Right cardiac atrium (tissue), 5 donors: ENCODE results near the gene STX1A. TPM values are rescaled to one million over a fixed set of nuclear protein-coding genes. Genes with fewer than 3 reads are reported as not detected.

Source experiments
- microRNA-seq, 2 donors: library from miRNA; unstranded; fragments of <30 nt; microRNA quantifications; one replicate each; pipeline ENCODE4 v1.2.0, GENCODE V29; 2020 to 2021
- polyA plus RNA-seq: library from polyadenylated mRNA; stranded (reverse); fragments of 200-250 nt; gene quantifications from one replicate; pipeline ENCODE4 v1.2.3, GENCODE V29; 2013
- total RNA-seq, 4 donors: library from RNA; stranded (reverse); fragmentation: NEBNext Ultra II Directional; extraction: Animal tissue kit (Norgen Biotek cat#: 25700); gene quantifications; one replicate each; pipeline ENCODE4 v1.2.1, GENCODE V29; 2021
- donor health status: healthy with polysubstance abuse.
- donor health status: DM: no; HTN: yes; CAD: no.
- donor health status: DM: no; HTN: no; CAD: no.
- donor health status: DM: no; HTN: yes; CAD: no; lungs with severe emphysema.
- donor health status: DM: yes; HTN: yes; CAD: no.

Gene STX1A
- total and polyA plus RNA-seq, 5 donors = 1.7 to 3.1 (median 1.8) TPM

Small RNAs within 50 kb of the gene (microRNA-seq; reads per million reads assigned to microRNA genes)
- 0 reads per million in 2 donors for gene MIR4284

Other genes starting within 250 kb of the STX1A start
- 10 to 100 TPM; 39.9 to 48.3 (median 45.4) TPM for gene BAZ1B, start 197.4 kb downstream of the STX1A start, total RNA-seq
- gene BAZ1B, start 197.4 kb downstream of the STX1A start, polyA plus RNA-seq = 24.4 TPM
- 10 to 100 TPM; 75.5 to 83.5 (median 77.1) TPM for gene BCL7B, start 162.0 kb downstream of the STX1A start, total RNA-seq
- gene BCL7B, start 162.0 kb downstream of the STX1A start, polyA plus RNA-seq = 83.9 TPM
- 10 to 100 TPM; 11.4 to 26.1 (median 11.7) TPM for gene TBL2, start 141.1 kb downstream of the STX1A start, total RNA-seq
- 6.4 TPM for gene TBL2, start 141.1 kb downstream of the STX1A start, polyA plus RNA-seq
- 1 to 10 TPM; 3.2 to 5.9 (median 3.6) TPM for gene MLXIPL, start 95.1 kb downstream of the STX1A start, total RNA-seq
- 14.8 TPM for gene MLXIPL, start 95.1 kb downstream of the STX1A start, polyA plus RNA-seq
- gene VPS37D, start 51.8 kb downstream of the STX1A start, total RNA-seq = 1 to 10 TPM; 1.6 to 2.5 (median 2.1) TPM
- gene VPS37D, start 51.8 kb downstream of the STX1A start, polyA plus RNA-seq = 2.2 TPM
- 10 to 100 TPM; 14.5 to 21.1 (median 17.6) TPM for gene DNAJC30, start 36.2 kb downstream of the STX1A start, total RNA-seq
- gene DNAJC30, start 36.2 kb downstream of the STX1A start, polyA plus RNA-seq = 20.1 TPM
- 10 to 100 TPM; 53.0 to 72.0 (median 58.9) TPM for gene BUD23, start 36.1 kb downstream of the STX1A start, total RNA-seq
- 97.5 TPM for gene BUD23, start 36.1 kb downstream of the STX1A start, polyA plus RNA-seq
- 10 to 100 TPM; 21.1 to 28.7 (median 23.9) TPM for gene ABHD11, start 19.1 kb upstream of the STX1A start, total RNA-seq
- gene ABHD11, start 19.1 kb upstream of the STX1A start, polyA plus RNA-seq = 31.2 TPM
- not detected for gene CLDN3, start 50.6 kb upstream of the STX1A start, total RNA-seq
- gene CLDN3, start 50.6 kb upstream of the STX1A start, polyA plus RNA-seq = not detected
- under 1 TPM in 3 of 4 donors, not detected in 1; 0.09 to 0.23 (median 0.14) TPM for gene CLDN4, start 111.3 kb upstream of the STX1A start, total RNA-seq
- not detected for gene CLDN4, start 111.3 kb upstream of the STX1A start, polyA plus RNA-seq
- gene METTL27, start 122.8 kb upstream of the STX1A start, total RNA-seq = under 1 TPM in 3 of 4 donors, not detected in 1; 0.48 to 0.64 (median 0.53) TPM
- gene METTL27, start 122.8 kb upstream of the STX1A start, polyA plus RNA-seq = 0.38 TPM
- not detected for gene TMEM270, start 141.5 kb upstream of the STX1A start, total RNA-seq
- not detected for gene TMEM270, start 141.5 kb upstream of the STX1A start, polyA plus RNA-seq